HG03025 (cell line): ENCODE data around the gene SCAF4.
A peak's percentile ranks its signal among the peaks of the same experiment; 100 is the strongest.
"Not testable (repeated sequence)": the region's sequence is repeated elsewhere in the genome, so short reads cannot be mapped to it uniquely, and the experiment has no call there.

Experiments
- ATAC-seq: cut with Tn5 transposase; IDR thresholded peaks from one replicate; pipeline ENCODE4 v1.9.1; 2021; ENCODE audit warnings: mild to moderate bottlenecking, moderate library complexity; ENCODE audit not compliant: unreplicated experiment, low FRiP score

The SCAF4 gene

GRCh38 chr21:31654821-31655580 is 76.9 kb downstream of the SCAF4 start:
- not testable (repeated sequence) for ATAC-seq

DNA sequence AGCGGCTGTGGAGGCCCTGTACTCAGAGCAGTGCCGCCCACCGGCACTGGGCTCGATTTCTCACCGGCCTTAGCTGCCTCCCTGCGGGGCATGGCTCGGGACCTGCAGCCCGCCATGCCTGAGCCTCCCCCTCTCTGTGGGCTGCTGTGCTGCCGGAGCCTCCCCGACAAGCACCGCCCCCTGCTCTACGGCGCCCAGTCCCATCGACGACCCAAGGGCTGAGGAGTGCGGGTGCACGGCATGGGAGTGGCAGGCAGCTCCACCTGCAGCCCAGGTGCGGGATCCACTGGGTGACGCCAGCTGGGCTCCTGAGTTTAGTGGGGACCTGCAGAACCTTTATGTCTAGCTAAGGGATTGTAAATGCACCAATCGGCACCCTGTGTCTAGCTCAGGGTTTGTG is 77.6 kb downstream of the SCAF4 start:
- no peak for ATAC-seq

DNA sequence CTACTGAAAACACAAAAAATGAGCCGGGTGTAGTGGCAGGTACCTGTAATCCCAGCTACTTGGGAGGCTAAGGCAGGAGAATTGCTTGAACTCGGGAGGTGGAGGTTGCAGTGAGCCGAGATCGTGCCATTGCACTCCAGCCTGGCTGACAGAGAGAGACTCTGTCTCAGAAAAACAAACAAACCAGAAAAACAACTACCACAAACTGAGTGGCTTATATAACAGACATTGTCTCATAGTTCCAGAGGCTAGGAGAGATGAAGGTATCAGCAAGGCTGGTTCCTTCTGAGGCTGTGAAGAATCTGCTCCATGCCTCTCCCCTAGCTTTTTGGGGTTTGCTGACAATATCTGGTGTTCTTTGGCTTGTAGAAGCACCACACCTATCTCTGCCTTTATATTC is 80.4 kb downstream of the SCAF4 start:
- not testable (repeated sequence) for ATAC-seq

DNA sequence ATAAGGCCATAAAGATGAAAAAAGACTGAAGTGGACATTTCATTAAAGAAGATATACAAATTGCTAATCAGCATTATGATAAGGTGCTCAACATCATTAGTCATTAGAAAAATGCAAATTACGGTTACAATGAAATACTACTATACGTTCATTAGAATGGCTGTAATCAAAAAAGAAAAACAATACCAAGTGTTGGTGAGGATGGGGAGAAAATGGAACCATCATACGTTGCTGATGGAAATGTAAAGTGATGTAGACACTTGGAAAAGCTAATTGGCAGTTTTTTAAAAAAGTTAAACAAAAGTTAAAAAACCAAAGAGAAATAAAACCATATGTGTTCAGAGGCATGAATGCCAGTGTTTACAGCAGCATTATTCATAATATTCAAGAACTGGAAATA is 81.0 kb downstream of the SCAF4 start:
- no peak for ATAC-seq

GRCh38 chr21:31647650-31648049 is 84.3 kb downstream of the SCAF4 start:
- ATAC-seq, result peak; percentile 90

DNA sequence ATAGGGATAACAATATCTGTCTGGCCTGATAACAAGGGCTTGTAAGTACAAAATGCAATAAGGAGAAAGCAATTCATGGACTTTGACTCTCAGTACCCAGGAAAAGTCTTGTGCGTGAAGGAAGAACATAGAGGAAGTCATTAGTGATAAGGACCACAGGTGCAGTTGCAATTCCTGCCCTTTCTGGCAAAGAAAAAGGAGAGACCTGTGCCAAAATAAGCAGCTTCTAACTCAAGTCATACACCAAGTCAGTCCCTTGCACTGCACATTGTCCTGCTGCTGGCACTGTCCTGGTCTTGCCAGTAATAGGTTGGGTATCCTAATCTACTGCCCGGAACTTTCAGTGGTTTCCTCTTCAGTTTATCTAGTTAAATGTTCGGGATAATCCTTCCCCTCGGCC is 87.3 kb downstream of the SCAF4 start:
- ATAC-seq, result no peak

DNA sequence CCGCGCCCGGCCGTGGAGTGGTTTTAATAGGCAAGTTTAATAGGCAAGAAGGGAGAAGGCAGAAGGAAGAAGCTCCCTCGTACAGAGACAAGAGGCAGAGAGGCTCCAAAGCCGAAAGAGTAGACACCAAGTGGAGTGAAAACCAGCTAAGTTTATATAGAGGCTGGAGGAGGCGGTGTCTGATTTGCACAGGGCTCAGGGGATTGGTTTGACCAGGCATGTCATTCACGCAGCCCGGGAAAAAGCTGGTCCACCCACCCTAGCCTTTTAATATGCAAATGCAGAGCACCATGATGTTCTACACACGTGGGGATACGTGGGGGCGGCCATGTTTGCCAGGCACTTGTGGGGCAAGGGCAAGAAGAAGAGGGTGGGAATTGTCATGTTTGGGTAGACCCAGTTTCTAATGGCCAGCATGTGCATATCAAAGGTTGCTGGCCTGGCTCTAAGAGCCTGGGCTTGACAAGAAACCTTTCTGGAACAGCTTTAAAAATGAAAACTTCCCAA is 90.4 kb downstream of the SCAF4 start:
- no peak for ATAC-seq

GRCh38 chr21:31636874-31637273 is 95.0 kb downstream of the SCAF4 start:
- no peak for ATAC-seq

GRCh38 chr21:31634993-31635392 is 96.9 kb downstream of the SCAF4 start:
- no peak for ATAC-seq

- ATAC-seq, result not testable (repeated sequence)
These were observed 100.0 kb downstream of the SCAF4 start for GRCh38 chr21:31631881-31632280.

GRCh38 chr21:31629972-31630711 is 101.8 kb downstream of the SCAF4 start:
- ATAC-seq, result no peak

DNA sequence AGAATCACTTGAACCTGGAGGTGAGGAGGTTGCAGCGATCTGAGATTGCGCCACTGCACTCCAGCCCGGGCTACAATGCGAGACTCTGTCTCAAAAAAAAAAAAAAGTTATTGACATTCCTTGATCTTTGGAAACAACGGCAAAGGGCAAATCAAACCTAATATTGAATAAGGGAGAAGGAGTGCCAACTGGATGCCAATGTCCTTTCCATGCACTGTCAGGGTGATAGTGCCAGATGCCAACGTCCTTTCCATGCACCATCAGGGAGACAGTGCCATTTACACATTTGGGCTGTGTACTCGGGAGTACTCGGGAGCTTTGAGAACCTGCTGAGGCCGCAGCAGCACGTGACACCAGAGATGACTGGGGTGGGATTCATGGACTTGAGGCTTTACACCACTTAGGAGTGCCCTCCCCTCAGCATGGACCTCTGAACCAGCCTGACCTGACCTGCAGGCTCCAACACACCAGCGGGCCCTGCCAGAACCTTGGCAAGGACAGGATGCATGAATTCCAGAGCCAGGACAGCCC is 106.9 kb downstream of the SCAF4 start:
- ATAC-seq, result no peak

DNA sequence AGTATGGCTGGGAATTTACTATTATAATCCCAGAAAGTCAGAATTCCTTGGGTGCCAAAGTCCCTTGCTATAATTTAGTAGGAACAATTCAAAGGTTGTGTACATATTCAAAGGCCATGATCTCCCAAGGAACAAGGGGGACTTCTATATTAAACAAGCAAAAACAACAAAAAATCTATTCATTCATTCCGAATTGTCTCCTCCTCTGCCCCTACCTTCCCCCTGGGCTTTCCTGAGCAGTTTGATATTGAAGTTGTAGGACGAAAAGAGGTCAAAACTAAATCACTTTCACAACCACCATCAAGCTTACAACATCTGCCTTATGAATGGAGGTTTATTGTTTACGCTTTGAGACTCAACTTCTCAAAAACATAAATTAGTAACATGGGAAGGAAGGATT is 107.7 kb downstream of the SCAF4 start:
- ATAC-seq, result no peak

GRCh38 chr21:31623664-31624063 is 108.3 kb downstream of the SCAF4 start:
- no peak for ATAC-seq

DNA sequence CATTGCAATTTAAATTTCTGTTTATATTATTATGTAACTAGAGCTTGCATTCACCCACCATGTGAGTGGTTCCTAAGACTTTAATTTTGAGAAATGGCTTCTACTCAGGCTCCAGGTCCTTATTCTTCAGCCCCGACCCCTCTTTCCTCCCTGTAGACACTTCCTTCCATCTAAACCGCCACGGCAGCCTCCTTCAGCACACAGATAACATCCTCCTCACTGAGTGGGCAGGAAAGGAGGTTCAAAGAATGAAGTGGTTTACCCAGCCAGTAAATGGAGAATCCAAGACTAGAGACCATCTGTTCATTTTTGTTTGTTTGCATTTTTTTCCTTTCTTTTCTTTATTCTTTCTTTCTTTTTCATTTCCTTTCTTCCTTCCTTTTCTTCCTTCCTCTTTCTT is 109.5 kb downstream of the SCAF4 start:
- ATAC-seq, result no peak
